CD4-positive, CD25-positive, alpha-beta regulatory T cell (primary cell): ENCODE measurements around the gene PARD3. TPM values are rescaled to one million over a fixed set of nuclear protein-coding genes. Genes with fewer than 3 reads are reported as not detected.

ENCODE experiments used
- ATAC-seq, 2 donors: fragments of 150-1000 bp; cut with Tn5 transposase; one replicate each; pipeline ENCODE4 v1.10.0; 2021; ENCODE audit warnings: low read depth in 2 of 2, moderate number of reproducible peaks in 2 of 2, moderate library complexity in 1 of 2
- DNase-seq, 3 donors: peaks; one replicate each; pipeline versions ENCODE4 v3.0.0 to v3.0.0-alpha.2; 2012 to 2022; ENCODE audit warnings: mixed read lengths in 1 of 3
- H3K27ac ChIP-seq: one replicate; pipeline ENCODE4 v1.7.0; 2013; ENCODE audit warnings: mild to moderate bottlenecking, low read length; ENCODE audit not compliant: insufficient read depth, poor library complexity, severe bottlenecking
- H3K27me3 ChIP-seq: one replicate; pipeline ENCODE4 v1.7.0; 2013; ENCODE audit warnings: low read length; ENCODE audit not compliant: control insufficient read depth, insufficient read depth
- H3K36me3 ChIP-seq: one replicate; pipeline ENCODE4 v1.7.0; 2013; ENCODE audit warnings: mild to moderate bottlenecking, low read length, moderate library complexity; ENCODE audit not compliant: control insufficient read depth, insufficient read depth
- H3K4me1 ChIP-seq: 2 replicates; pipeline ENCODE4 v1.7.0; 2013; ENCODE audit warnings: mild to moderate bottlenecking, low read length; ENCODE audit not compliant: insufficient read depth, control insufficient read depth, poor library complexity, severe bottlenecking
- H3K4me3 ChIP-seq: one replicate; pipeline ENCODE4 v1.7.0; 2013; ENCODE audit warnings: low read depth, mild to moderate bottlenecking, low read length, moderate library complexity
- H3K9me3 ChIP-seq, 2 experiments: 1 replicate in 1 of 2; 2 replicates in 1 of 2; pipeline ENCODE4 v1.7.0; 2013; ENCODE audit warnings: low read length in 2 of 2, mild to moderate bottlenecking in 1 of 2, moderate library complexity in 1 of 2; ENCODE audit not compliant: control insufficient read depth in 2 of 2
- H3K27ac Mint-ChIP-seq, 3 donors: one replicate each; pipeline ENCODE4 v1.8.0; 2020 to 2022; ENCODE audit warnings: mild to moderate bottlenecking in 3 of 3, mixed read lengths in 3 of 3, moderate library complexity in 2 of 3
- H3K27me3 Mint-ChIP-seq: one replicate; pipeline ENCODE4 v1.8.0; 2022; ENCODE audit warnings: mild to moderate bottlenecking, mixed read lengths
- H3K36me3 Mint-ChIP-seq: one replicate; pipeline ENCODE4 v1.8.0; 2020; ENCODE audit warnings: mixed read lengths
- H3K4me1 Mint-ChIP-seq, 4 donors: one replicate each; pipeline ENCODE4 v1.8.0; 2020 to 2022; ENCODE audit warnings: mixed read lengths in 4 of 4, mild to moderate bottlenecking in 1 of 4
- H3K4me3 Mint-ChIP-seq, 4 donors: one replicate each; pipeline ENCODE4 v1.8.0; 2020 to 2022; ENCODE audit warnings: mild to moderate bottlenecking in 4 of 4, mixed read lengths in 4 of 4, moderate library complexity in 3 of 4
- H3K9me3 Mint-ChIP-seq, 7 donors: one replicate each; pipeline ENCODE4 v1.8.0; 2020 to 2022; ENCODE audit warnings: mixed read lengths in 7 of 7, mild to moderate bottlenecking in 3 of 7, moderate library complexity in 2 of 7
- polyA plus RNA-seq, 4 donors: library from polyadenylated mRNA; unstranded; fragments of 300-500 nt; fragmentation: Illumina TruSeq; gene quantifications; one replicate each; pipeline ENCODE4 v1.2.3, GENCODE V29; 2021
- total RNA-seq: library from RNA; stranded (reverse); gene quantifications from one replicate; pipeline ENCODE4 v1.2.3, GENCODE V29; 2022

PARD3 gene
- total and polyA plus RNA-seq, 5 donors from 2014 or later = 0.08 to 0.79 TPM; not detected in 3

- Mint-ChIP-seq H3K4me3 (no peak overlapping the region), H3K4me1 (no peaks in the 10 kb centered on the region), H3K27ac (no peak overlapping the region), H3K36me3 (no peaks in the 10 kb centered on the region), H3K9me3 (peaks cover 0 to 2% (median 0%) of the 10 kb centered on the region in 7 donors), H3K27me3 (no peaks in the 10 kb centered on the region)
- no peak for ATAC-seq
- Histone ChIP-seq H3K36me3 (no peaks in the 10 kb centered on the region), H3K27ac (no peak overlapping the region), H3K27me3 (no peaks in the 10 kb centered on the region), H3K9me3 (no peaks in the 10 kb centered on the region), H3K4me3 (no peak overlapping the region), H3K4me1 (no peaks in the 10 kb centered on the region)
- DNase-seq = no peak
These were observed 624.5 kb downstream of the PARD3 start for GRCh38 chr10:34190580-34190979.

GRCh38 chr10:34189830-34190229 lies 625.3 kb downstream of the PARD3 start:
- Mint-ChIP-seq H3K4me3 (no peak overlapping the region), H3K27me3 (no peaks in the 10 kb centered on the region), H3K4me1 (no peaks in the 10 kb centered on the region), H3K36me3 (no peaks in the 10 kb centered on the region), H3K27ac (no peak overlapping the region), H3K9me3 (peaks cover 0 to 2% (median 0%) of the 10 kb centered on the region in 7 donors)
- H3K27ac ChIP-seq = no peak overlapping the region
- ATAC-seq = no peak
- no peak for DNase-seq
- no peak overlapping the region for H3K4me3 ChIP-seq
- H3K4me1 ChIP-seq = no peaks in the 10 kb centered on the region
- H3K9me3 ChIP-seq = no peaks in the 10 kb centered on the region
- H3K27me3 ChIP-seq = no peaks in the 10 kb centered on the region
- H3K36me3 ChIP-seq = no peaks in the 10 kb centered on the region

- Mint-ChIP-seq H3K4me1 (no peaks in the 10 kb centered on the region), H3K9me3 (peaks cover 0 to 2% (median 0%) of the 10 kb centered on the region in 7 donors), H3K4me3 (no peak overlapping the region), H3K36me3 (no peaks in the 10 kb centered on the region), H3K27me3 (no peaks in the 10 kb centered on the region), H3K27ac (no peak overlapping the region)
- Histone ChIP-seq H3K4me3 (no peak overlapping the region), H3K4me1 (no peaks in the 10 kb centered on the region), H3K27ac (no peak overlapping the region), H3K9me3 (no peaks in the 10 kb centered on the region), H3K36me3 (no peaks in the 10 kb centered on the region), H3K27me3 (no peaks in the 10 kb centered on the region)
- DNase-seq = no peak
- no peak for ATAC-seq
These were observed 626.9 kb downstream of the PARD3 start for GRCh38 chr10:34188221-34188620.

GRCh38 chr10:34187201-34187600 lies 627.9 kb downstream of the PARD3 start:
- Mint-ChIP-seq H3K4me1 (no peaks in the 10 kb centered on the region), H3K27ac (peak overlapping the region in 1 of 3 donors; percentile 12), H3K27me3 (no peaks in the 10 kb centered on the region)

GRCh38 chr10:34186745-34187144 lies 628.4 kb downstream of the PARD3 start:
- no peak for DNase-seq
- Histone ChIP-seq H3K36me3 (no peaks in the 10 kb centered on the region), H3K27me3 (no peaks in the 10 kb centered on the region), H3K4me3 (no peak overlapping the region), H3K9me3 (no peaks in the 10 kb centered on the region), H3K4me1 (no peaks in the 10 kb centered on the region), H3K27ac (no peak overlapping the region)
- H3K27ac Mint-ChIP-seq = no peak overlapping the region
- no peak for ATAC-seq
- H3K27me3 Mint-ChIP-seq = no peaks in the 10 kb centered on the region
- H3K4me1 Mint-ChIP-seq = no peaks in the 10 kb centered on the region
- H3K4me3 Mint-ChIP-seq = no peak overlapping the region
- H3K36me3 Mint-ChIP-seq = no peaks in the 10 kb centered on the region
- H3K9me3 Mint-ChIP-seq = peaks cover 0 to 2% (median 0%) of the 10 kb centered on the region in 7 donors

More at GRCh38 chr10:34187201-34187600, 627.9 kb downstream of the PARD3 start:
- no peaks in the 10 kb centered on the region for H3K4me1 ChIP-seq
- H3K27me3 ChIP-seq = no peaks in the 10 kb centered on the region
- no peak for ATAC-seq
- no peak overlapping the region for H3K4me3 ChIP-seq
- DNase-seq = no peak
- H3K36me3 ChIP-seq = no peaks in the 10 kb centered on the region
- Mint-ChIP-seq H3K4me3 (no peak overlapping the region), H3K36me3 (no peaks in the 10 kb centered on the region), H3K9me3 (peaks cover 0 to 2% (median 0%) of the 10 kb centered on the region in 7 donors)
- no peak overlapping the region for H3K27ac ChIP-seq
- H3K9me3 ChIP-seq = no peaks in the 10 kb centered on the region

- Mint-ChIP-seq H3K4me3 (no peak overlapping the region), H3K27ac (peak overlapping the region in 1 of 3 donors; percentile 77)
These were observed 629.1 kb downstream of the PARD3 start for GRCh38 chr10:34185998-34186397.

GRCh38 chr10:34184939-34185386 lies 630.1 kb downstream of the PARD3 start:
- H3K27me3 ChIP-seq = no peaks in the 10 kb centered on the region
- H3K4me1 ChIP-seq = no peaks in the 10 kb centered on the region
- Mint-ChIP-seq H3K36me3 (no peaks in the 10 kb centered on the region), H3K9me3 (peaks cover 0 to 2% (median 0%) of the 10 kb centered on the region in 7 donors), H3K27ac (no peak overlapping the region), H3K4me3 (no peak overlapping the region), H3K4me1 (no peaks in the 10 kb centered on the region), H3K27me3 (peaks cover 4% of the 10 kb centered on the region)
- H3K4me3 ChIP-seq = no peak overlapping the region
- H3K36me3 ChIP-seq = no peaks in the 10 kb centered on the region
- H3K27ac ChIP-seq = no peak overlapping the region
- DNase-seq = no peak
- no peaks in the 10 kb centered on the region for H3K9me3 ChIP-seq
- ATAC-seq = no peak

More at GRCh38 chr10:34185998-34186397, 629.1 kb downstream of the PARD3 start:
- Mint-ChIP-seq H3K4me1 (no peaks in the 10 kb centered on the region), H3K9me3 (peaks cover 0 to 2% (median 0%) of the 10 kb centered on the region in 7 donors), H3K36me3 (no peaks in the 10 kb centered on the region), H3K27me3 (no peaks in the 10 kb centered on the region)
- ATAC-seq = no peak
- Histone ChIP-seq H3K36me3 (no peaks in the 10 kb centered on the region), H3K27ac (no peak overlapping the region), H3K4me3 (no peak overlapping the region), H3K27me3 (no peaks in the 10 kb centered on the region), H3K4me1 (no peaks in the 10 kb centered on the region), H3K9me3 (no peaks in the 10 kb centered on the region)
- DNase-seq = no peak

- H3K9me3 Mint-ChIP-seq = peaks cover 0 to 2% (median 0%) of the 10 kb centered on the region in 7 donors
- DNase-seq (no peak), ATAC-seq (no peak)
- Histone ChIP-seq H3K27me3 (no peaks in the 10 kb centered on the region), H3K36me3 (no peaks in the 10 kb centered on the region), H3K4me3 (no peak overlapping the region), H3K9me3 (no peaks in the 10 kb centered on the region), H3K4me1 (no peaks in the 10 kb centered on the region), H3K27ac (no peak overlapping the region)
- no peak overlapping the region for H3K27ac Mint-ChIP-seq
- peaks cover 4% of the 10 kb centered on the region for H3K27me3 Mint-ChIP-seq
- H3K4me1 Mint-ChIP-seq = no peaks in the 10 kb centered on the region
- H3K36me3 Mint-ChIP-seq = no peaks in the 10 kb centered on the region
- H3K4me3 Mint-ChIP-seq = no peak overlapping the region
These were observed 630.7 kb downstream of the PARD3 start for GRCh38 chr10:34184397-34184796.
